NB4 (cell line): ENCODE data around the gene ACSM4.

ENCODE experiments used
- POLR2A ChIP-seq: IDR thresholded peaks from 2 replicates; pipeline ENCODE4 v1.6.1; 2011; ENCODE audit warnings: mild to moderate bottlenecking; ENCODE audit not compliant: insufficient read length; ENCODE audit errors: extremely low read depth
- TF ChIP-seq, protein P1 (sequence below): IDR thresholded peaks from one replicate; pipeline ENCODE4 v1.5.1; 2012; ENCODE audit warnings: low read depth, low read length
- TF ChIP-seq, protein P2 (sequence below): IDR thresholded peaks from 2 replicates; pipeline ENCODE4 v1.6.1; 2011; ENCODE audit warnings: low read depth, low read length

DNA sequence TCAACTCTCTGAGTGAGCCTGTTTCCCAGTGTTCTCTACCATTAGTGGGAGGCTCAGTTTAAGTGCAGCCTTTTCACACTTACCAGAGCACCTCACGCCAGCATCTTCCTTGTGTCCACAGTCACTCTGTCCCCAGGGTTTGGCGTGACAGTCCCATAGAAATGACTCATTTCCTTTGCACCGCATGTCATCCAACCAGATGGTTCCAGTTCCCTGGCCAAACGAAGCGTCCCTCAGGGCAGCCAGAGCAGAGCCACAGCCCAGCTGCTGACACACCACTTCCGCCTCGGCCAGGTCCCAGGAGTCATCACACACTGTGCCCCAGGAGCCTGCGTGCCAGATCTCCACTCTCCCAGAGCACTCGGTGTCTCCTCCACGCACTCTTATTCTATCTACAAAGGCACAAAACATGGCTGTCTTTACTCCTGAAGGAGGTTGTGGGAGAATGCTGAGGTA is 65.4 kb downstream of the ACSM4 start:
- TF ChIP-seq, protein P1, sequence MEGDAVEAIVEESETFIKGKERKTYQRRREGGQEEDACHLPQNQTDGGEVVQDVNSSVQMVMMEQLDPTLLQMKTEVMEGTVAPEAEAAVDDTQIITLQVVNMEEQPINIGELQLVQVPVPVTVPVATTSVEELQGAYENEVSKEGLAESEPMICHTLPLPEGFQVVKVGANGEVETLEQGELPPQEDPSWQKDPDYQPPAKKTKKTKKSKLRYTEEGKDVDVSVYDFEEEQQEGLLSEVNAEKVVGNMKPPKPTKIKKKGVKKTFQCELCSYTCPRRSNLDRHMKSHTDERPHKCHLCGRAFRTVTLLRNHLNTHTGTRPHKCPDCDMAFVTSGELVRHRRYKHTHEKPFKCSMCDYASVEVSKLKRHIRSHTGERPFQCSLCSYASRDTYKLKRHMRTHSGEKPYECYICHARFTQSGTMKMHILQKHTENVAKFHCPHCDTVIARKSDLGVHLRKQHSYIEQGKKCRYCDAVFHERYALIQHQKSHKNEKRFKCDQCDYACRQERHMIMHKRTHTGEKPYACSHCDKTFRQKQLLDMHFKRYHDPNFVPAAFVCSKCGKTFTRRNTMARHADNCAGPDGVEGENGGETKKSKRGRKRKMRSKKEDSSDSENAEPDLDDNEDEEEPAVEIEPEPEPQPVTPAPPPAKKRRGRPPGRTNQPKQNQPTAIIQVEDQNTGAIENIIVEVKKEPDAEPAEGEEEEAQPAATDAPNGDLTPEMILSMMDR, result no peak
- TF ChIP-seq POLR2A, result peak; percentile 88
- TF ChIP-seq, protein P2, sequence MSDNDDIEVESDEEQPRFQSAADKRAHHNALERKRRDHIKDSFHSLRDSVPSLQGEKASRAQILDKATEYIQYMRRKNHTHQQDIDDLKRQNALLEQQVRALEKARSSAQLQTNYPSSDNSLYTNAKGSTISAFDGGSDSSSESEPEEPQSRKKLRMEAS, result peak; percentile 93
